HG03103 (cell line): ENCODE results near the gene SPRR2A.
"Not testable (repeated sequence)": the region's sequence is repeated elsewhere in the genome, so short reads cannot be mapped to it uniquely, and the experiment has no call there.

Experiments used
- ATAC-seq: cut with Tn5 transposase; IDR thresholded peaks from one replicate; pipeline ENCODE4 v1.9.1; 2021; ENCODE audit warnings: low read depth; ENCODE audit not compliant: unreplicated experiment

Gene SPRR2A

DNA sequence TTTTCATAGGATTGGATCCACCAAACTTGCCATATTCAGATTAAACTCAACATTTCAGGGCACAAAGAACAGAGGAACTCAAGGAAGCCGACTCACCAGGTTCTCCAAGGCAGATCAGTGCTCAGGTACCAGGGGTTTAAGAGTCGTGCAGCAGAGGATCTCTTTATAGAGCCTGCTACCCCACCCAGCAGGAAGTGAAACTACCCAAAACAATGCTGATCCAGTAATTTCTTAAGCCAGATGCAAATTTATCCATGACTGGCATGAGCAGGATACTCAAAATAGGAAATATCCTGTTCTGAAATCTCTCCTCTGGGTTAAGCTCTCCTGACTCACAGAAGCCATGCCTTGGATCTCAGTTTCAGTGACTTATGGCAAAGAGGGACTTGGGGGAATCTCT is at the start of gene SPRR2A:
TSS of gene SPRR2A (minus strand) at position 138 of the 400 bp plus-strand sequence. CDS start 777 bp downstream, outside the sequence.
- no peak for ATAC-seq

GRCh38 chr1:153100245-153100644 is 42.9 kb upstream of the SPRR2A start:
- ATAC-seq = no peak

DNA sequence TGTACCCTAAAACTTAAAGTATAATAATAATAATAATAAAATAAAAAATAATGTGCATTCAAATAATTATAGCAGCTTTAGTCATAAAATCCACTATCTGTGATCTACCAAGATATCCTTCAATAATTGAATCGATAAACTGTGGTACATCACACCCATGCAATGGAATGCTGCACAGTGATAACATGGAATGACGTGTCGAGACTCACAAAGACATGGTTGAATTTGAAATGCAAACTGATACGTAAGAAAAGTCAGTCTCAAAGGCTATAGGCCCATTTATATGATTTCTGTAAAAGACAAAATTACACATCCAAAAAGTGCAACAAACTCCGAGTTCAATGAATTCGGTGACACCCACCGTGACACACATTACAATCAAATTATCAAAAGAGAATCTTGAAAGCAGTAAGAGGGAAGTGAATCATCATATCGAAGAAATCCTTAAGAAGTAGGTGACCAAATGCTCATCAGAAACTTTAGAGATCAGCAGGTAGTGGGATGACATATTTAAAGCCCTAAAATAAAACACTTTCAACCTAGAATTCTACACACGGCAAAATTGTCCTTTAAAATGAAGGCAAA is 42.2 kb upstream of the SPRR2A start:
- no peak for ATAC-seq

- no peak for ATAC-seq
These were observed 38.5 kb upstream of the SPRR2A start for GRCh38 chr1:153095764-153096163.

- ATAC-seq = no peak
These were observed 37.1 kb upstream of the SPRR2A start, which contains the start of gene SPRR2E for GRCh38 chr1:153094426-153094825. Gene SPRR2E (minus strand): TSS chr1:153094526. CDS start chr1:153093751, 775 bp downstream.

DNA sequence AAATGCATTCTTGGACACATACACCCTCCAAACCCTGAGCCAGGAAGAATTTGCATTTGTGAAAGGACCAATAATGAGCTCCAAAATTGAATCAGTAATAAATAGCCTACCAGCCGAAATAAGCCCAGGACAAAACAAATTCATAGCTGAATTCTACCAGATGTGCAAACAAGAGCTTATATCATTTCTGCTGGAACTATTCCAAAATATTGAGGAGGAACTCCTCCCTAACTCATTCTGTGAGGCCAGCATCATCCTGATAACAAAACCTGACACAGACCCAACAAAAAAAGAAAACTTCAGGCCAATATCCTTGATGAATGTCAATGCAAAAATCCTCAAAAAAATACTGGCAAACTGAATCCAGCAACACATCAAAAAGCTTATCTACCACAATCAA is 30.3 kb upstream of the SPRR2A start:
- ATAC-seq = no peak

- no peak for ATAC-seq
These were observed 24.4 kb upstream of the SPRR2A start for GRCh38 chr1:153081736-153082135.

GRCh38 chr1:153072806-153073726 is 15.8 kb upstream of the SPRR2A start:
- no peak for ATAC-seq

GRCh38 chr1:153071511-153071910 is 14.2 kb upstream of the SPRR2A start, which contains the start of gene SPRR2B:
Gene SPRR2B (minus strand): TSS chr1:153071611. CDS start chr1:153070839, 772 bp downstream.
- no peak for ATAC-seq

GRCh38 chr1:153070243-153070642 is 12.9 kb upstream of the SPRR2A start:
- no peak for ATAC-seq

DNA sequence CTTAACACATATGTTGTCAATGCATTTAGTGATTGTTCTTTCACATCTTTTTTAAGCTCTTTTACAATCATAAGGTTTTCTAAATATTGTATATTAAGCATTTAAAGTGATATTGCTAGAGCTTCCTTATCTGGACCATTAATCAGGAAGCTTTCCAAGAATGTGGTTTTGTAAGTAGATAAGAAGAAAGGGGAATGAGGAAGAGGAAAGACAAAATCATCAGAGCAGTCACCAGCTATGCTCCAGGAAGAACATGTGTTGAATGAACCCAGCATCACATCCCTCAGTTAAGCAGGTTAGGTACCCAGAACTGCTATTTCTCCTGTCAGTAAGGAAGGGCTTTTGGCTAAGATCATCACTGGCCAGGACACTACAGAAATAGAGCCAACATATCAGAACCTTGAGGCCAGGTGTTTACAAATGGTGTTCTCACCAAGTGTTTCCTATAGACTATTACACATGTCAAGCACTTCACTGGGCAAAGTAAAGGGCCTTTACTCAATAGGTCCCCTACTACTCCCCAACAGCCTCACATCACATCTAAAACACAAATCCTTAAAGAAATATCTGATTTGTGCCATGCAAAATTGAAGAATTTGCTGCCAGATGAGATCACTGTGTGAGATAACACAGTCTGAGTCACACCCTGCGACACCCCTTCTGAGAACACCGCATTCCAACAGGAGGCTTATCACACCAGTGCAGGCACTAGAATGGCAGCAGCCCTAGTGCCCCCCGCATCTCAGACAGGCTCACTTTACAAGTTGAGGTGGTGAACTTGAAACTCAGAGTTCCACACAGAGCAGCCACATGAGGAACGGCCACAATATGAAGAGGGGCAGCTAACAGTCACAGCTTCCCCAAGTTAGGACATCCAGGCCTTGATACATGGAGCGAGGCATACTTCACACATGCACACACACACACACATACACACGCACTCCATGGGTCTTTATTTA is 1.8 kb upstream of the SPRR2A start:
- no peak for ATAC-seq

DNA sequence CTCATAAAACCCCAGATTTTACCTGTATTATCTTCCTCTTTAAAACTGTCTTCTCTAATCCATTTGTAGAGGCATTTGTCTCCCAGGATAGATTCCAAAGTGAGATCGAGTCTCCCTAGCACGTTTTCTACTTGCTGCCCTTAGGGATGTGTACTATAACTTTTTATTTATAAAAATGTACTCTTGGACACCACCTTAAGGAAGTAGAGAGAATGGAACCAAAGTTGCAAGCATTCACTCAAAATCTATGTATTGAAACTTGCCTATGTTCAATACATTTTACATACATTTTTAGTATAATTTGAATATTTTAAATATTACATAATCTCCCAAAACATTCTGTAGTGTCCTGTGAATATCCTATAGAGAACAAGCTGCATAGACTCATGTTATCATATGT is 842 bp upstream of the SPRR2A start:
- ATAC-seq = no peak

DNA sequence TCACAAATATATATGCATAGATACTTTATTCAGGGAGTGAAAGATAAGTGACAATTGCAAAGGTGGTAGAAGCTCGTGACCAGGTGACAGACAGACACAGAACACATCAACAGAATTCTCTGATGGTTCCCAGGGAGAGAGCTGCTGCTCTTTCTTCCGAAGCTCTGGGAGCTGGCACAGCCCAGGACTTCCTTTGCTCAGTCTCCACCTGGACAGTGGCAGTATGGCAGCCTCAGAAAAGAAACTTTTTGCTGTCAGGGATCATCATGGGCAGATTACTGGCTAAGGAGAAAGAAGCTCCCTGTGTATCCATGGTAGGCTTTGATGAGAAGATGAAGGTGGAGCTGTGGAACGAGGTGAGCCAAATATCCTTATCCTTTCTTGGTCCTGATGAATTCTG is 1.2 kb downstream of the SPRR2A start:
- ATAC-seq = not testable (repeated sequence)

DNA sequence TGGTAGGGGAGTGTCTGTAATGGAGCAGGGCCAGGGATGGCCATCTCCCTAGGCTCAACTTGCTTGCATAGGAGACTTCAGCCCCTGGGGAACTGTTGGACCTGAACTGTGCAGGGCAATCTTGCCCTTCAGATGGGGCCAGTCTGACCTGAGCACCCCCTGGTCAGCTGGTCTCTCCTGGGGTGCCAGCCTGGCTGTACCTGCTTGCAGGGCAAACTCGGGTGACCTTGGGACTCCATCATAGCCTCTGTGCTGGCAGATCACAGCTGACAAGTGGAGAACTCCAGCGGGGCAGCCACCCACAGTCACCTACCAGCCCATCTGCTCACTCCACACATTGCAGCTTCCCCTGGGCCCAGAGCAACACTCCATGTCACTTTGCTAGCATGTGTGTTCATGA is 8.1 kb downstream of the SPRR2A start:
- ATAC-seq = no peak

GRCh38 chr1:153040950-153041631 is 16.2 kb downstream of the SPRR2A start, which contains the start of gene SPRR2D:
Gene SPRR2D (minus strand): TSS chr1:153041120. CDS start chr1:153040346, 774 bp downstream.
- no peak for ATAC-seq

- no peak for ATAC-seq
These were observed 22.1 kb downstream of the SPRR2A start for GRCh38 chr1:153035211-153035610.

DNA sequence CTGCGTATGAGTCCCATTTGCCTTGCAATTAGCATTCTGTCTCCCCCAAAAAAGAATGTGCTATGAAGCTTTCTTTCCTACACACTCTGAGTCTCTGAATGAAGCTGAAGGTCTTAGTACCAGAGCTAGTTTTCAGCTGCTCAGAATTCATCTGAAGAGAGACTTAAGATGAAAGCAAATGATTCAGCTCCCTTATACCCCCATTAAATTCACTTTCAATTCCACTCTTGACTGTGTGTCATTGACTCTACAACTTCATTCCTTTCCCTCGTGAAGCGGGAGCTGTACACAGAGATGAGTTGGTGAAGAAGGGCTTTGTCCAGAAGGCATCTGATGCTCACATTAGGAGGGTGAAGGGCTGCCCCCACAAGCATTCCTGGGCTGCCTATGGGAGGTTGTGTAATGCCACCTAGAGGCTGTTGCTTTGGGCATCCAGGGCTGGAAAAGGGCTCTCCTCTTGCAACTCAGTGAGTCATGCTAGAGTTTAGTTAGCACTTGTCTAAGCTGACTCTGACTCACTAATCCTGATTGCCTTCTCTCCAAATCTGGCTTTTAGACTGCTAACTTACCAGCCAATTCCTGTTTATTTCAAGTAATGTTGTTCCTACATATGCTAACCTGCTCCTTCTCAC is 24.5 kb downstream of the SPRR2A start:
- ATAC-seq = no peak

DNA sequence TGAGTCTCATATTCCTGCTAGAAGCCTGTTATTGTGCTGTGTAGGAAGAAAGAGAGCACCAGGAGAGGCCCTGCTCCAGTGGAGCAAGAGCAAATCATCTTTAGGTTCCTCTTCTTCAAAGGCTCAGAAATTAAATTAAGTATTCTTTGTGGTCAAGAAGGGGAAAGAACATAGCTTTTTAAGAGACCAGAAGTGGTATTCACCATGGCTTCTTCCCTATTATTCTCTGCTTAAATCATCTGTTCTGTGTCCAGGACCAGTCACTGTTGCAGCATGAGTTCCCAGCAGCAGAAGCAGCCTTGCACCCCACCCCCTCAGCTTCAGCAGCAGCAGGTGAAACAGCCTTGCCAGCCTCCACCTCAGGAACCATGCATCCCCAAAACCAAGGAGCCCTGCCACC is 25.2 kb downstream of the SPRR2A start:
- ATAC-seq = no peak

DNA sequence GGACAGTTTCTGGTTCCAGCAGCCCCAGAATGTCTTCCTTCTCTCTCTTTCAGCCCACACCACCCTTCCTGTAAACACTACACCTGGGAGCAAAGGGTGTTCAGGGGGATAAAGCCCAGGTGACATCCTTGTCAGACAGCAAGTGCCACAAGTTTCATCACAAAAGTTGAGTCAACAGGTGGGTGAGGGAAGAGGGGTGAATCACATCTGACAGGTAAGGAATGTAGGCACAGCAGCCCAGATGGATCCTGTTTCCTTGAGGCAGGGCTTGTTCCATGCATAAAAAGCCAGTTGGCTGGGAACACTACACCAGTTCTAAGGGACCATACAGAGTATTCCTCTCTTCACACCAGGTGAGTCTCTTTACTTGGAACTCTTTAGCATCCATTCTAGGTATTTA is 26.4 kb downstream of the SPRR2A start, which contains the start of gene SPRR1B:
TSS of gene SPRR1B (plus strand) at position 309 of the 400 bp plus-strand sequence. CDS start 1,143 bp downstream, outside the sequence.
- ATAC-seq = no peak
